Adrenal gland (tissue), 5 donors: ENCODE measurements around the gene LRRTM4.

ENCODE experiments used
- POLR2A ChIP-seq, 2 donors: fragments of 450-650 bp; IDR thresholded peaks; one replicate each; pipeline ENCODE4 v1.6.1; 2017; ENCODE audit warnings: antibody characterized with exemption in 2 of 2, mild to moderate bottlenecking in 2 of 2, moderate library complexity in 1 of 2
- TF ChIP-seq, protein P1 (sequence below), 6 experiments: fragments of 450-650 bp in 4 of 6; fragments of 200-600 bp in 2 of 6; sonication (generic) in 1 of 6; IDR thresholded peaks; 1 replicate in 5 of 6; 2 replicates in 1 of 6; pipeline versions ENCODE4 v1.5.1 to v1.8.0; 2016 to 2021; ENCODE audit warnings: antibody characterized with exemption in 6 of 6, mild to moderate bottlenecking in 2 of 6, moderate library complexity in 1 of 6
- donor health status: DM: no; HTN: no; CAD: no.

DNA sequence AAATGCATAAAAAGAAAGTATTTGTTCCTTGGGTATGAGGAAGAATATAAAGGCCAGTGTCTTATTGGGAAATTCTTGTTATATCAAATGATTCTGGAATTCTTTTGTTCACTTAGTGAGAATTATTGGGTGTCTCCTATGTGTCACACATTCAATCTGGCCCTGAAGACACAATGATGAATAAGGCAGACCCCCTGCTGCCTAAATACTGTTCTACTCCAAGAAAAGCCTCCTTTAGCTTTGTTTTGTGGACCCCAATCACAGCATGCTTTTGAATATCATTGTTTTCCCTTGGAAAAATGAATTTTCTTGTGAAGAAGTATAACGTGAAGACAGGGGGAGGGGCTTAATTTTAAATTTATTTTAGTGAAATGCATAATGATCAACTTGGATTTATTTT is 682.4 kb downstream of the LRRTM4 start:
- TF ChIP-seq, protein P1, sequence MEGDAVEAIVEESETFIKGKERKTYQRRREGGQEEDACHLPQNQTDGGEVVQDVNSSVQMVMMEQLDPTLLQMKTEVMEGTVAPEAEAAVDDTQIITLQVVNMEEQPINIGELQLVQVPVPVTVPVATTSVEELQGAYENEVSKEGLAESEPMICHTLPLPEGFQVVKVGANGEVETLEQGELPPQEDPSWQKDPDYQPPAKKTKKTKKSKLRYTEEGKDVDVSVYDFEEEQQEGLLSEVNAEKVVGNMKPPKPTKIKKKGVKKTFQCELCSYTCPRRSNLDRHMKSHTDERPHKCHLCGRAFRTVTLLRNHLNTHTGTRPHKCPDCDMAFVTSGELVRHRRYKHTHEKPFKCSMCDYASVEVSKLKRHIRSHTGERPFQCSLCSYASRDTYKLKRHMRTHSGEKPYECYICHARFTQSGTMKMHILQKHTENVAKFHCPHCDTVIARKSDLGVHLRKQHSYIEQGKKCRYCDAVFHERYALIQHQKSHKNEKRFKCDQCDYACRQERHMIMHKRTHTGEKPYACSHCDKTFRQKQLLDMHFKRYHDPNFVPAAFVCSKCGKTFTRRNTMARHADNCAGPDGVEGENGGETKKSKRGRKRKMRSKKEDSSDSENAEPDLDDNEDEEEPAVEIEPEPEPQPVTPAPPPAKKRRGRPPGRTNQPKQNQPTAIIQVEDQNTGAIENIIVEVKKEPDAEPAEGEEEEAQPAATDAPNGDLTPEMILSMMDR (IDR thresholded peaks at IDR 0.05) = no peak
- no peak for TF ChIP-seq POLR2A (IDR thresholded peaks at IDR 0.05)
